ENCODE measurements around the gene IDH1. TPM values are rescaled to one million over a fixed set of nuclear protein-coding genes. Genes with fewer than 3 reads are reported as not detected.
"Not testable (repeated sequence)": the region's sequence is repeated elsewhere in the genome, so short reads cannot be mapped to it uniquely, and the experiment has no call there.

The IDH1 gene
- total RNA-seq, 1 experiment from 2014 or later = 410 TPM

DNA sequence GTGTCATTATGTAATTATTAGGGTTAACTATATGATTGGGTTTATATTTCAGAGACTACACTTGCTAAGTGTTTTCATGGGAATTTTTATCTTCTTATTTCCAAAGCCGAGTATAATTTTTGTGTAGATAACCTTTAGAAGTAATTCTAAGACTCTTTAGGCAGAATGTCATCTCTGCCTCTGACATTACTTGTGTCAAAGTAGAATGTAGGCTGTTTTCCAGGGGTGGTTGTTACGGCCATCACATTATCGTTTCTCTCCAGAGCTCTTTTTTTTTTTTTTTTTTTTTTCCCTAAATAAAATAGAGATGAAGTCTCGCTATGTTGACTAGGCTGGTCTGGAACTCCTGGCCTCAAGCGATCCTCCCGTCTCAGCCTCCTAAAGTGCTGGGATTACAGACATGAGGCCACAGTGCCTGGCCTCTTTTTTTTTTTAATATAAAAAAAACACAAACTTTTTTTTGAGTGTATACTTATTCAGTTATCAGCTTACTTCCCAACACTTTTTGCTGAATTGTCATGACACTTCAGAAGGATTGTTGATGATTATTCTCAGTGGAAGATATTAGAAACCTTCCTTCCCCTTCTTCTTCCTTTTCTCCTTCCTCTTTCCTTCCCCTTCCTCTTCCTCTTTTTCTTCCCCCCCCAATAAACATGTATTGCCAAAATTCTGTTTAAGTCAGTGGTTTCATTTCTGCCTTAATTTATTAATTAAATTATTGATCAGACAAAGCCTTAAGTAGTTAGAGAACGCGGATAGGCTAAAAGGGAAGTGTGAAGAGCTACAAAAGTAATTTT, 13.5 kb upstream of the IDH1 start:
- peaks cover 1% of the 10 kb centered on the region; the same call in 1 of the 2 replicates for H3K36me3 ChIP-seq (replicated peaks; ENCODE audit: control insufficient read depth, insufficient read depth, low read length)
- no peaks in the 10 kb centered on the region for H3K27me3 ChIP-seq (ENCODE audit: control insufficient read depth, insufficient read depth, low read length)
- no peak for DNase-seq
- no peak overlapping the region for H3K4me3 ChIP-seq (ENCODE audit: insufficient read depth, low read depth, low read length)

- H3K36me3 ChIP-seq (replicated peaks; ENCODE audit: control insufficient read depth, insufficient read depth, low read length); DNase-seq; H3K27me3 ChIP-seq (ENCODE audit: control insufficient read depth, insufficient read depth, low read length): not testable (repeated sequence)
- peak overlapping the region; percentile 92 for H3K4me3 ChIP-seq (ENCODE audit: insufficient read depth, low read depth, low read length)
Measured at GRCh38 chr2:208267526-208267925, 12.7 kb upstream of the IDH1 start.

DNA sequence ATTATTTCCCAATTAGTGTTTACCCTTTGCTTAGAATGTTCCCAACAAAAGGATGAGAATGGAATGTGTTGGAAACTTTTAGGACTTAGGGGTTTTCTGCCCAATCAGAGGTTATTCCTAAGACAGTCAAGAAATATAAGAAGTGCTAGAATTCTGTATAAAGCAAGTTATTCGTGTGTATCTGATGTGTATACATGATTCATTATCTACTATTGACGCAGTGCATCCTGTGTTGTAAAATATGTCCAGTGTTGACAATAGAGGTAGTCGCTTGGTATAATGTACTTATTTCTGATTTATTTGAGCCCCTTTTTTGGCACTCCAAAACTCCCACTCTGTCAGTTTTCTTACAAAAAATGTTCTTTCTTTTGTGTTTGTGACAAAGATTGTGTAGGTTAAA, 12.1 kb upstream of the IDH1 start:
- no peak for DNase-seq
- no peaks in the 10 kb centered on the region for H3K27me3 ChIP-seq (ENCODE audit: control insufficient read depth, insufficient read depth, low read length)
- H3K36me3 ChIP-seq (replicated peaks; ENCODE audit: control insufficient read depth, insufficient read depth, low read length) = peaks cover 1% of the 10 kb centered on the region; the same call in 1 of the 2 replicates

DNA sequence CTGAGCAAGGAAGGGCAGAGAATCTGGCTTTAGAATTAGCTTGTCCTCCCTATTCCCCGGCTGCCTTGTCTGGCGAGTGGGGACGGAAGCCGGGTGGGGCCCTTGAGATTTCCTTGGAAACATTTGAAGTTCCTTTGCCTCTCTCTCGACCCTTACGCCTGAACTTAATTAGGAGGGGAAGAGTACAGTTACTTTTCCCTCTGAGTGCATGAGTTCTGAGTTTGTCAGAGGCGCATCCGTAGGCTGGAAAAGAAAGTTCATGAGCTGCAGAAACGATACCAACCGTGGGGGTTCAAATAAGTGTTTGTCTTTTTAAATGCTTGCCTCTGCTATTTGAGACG, 11.7 kb upstream of the IDH1 start:
- H3K27me3 ChIP-seq (ENCODE audit: control insufficient read depth, insufficient read depth, low read length) = no peaks in the 10 kb centered on the region
- peaks cover 1% of the 10 kb centered on the region; the same call in 1 of the 2 replicates for H3K36me3 ChIP-seq (replicated peaks; ENCODE audit: control insufficient read depth, insufficient read depth, low read length)
- DNase-seq = no peak
- peak overlapping the region; percentile 92 for H3K4me3 ChIP-seq (ENCODE audit: insufficient read depth, low read depth, low read length)

More for the DNA sequence above, 12.1 kb upstream of the IDH1 start:
- peak overlapping the region; percentile 92 for H3K4me3 ChIP-seq (ENCODE audit: insufficient read depth, low read depth, low read length)

GRCh38 chr2:208265801-208266552, 11.1 kb upstream of the IDH1 start, which contains the start of gene PIKFYVE:
Gene PIKFYVE, plus strand, starts transcription at chr2:208266255. Its CDS starts 5,265 bp downstream, at chr2:208271520.
- no peaks in the 10 kb centered on the region; the same call in 1 of the 2 replicates for H3K36me3 ChIP-seq (replicated peaks; ENCODE audit: control insufficient read depth, insufficient read depth, low read length)

GRCh38 chr2:208265371-208265800, 10.5 kb upstream of the IDH1 start:
- DNase-seq = peak; percentile 41
- Histone ChIP-seq H3K27me3 (ENCODE audit: control insufficient read depth, insufficient read depth, low read length) (no peaks in the 10 kb centered on the region), H3K36me3 (replicated peaks; ENCODE audit: control insufficient read depth, insufficient read depth, low read length) (no peaks in the 10 kb centered on the region; the same call in 1 of the 2 replicates), H3K4me3 (ENCODE audit: insufficient read depth, low read depth, low read length) (peak overlapping the region; percentile 92)

More at GRCh38 chr2:208265801-208266552, 11.1 kb upstream of the IDH1 start, which contains the start of gene PIKFYVE:
- H3K4me3 ChIP-seq (ENCODE audit: insufficient read depth, low read depth, low read length) = peak within 1 kb of the TSS; percentile 92
- peak; percentile 96 for DNase-seq
- no peaks in the 10 kb centered on the region for H3K27me3 ChIP-seq (ENCODE audit: control insufficient read depth, insufficient read depth, low read length)

GRCh38 chr2:208256849-208257813, 2.3 kb upstream of the IDH1 start:
- not testable (repeated sequence) for H3K27me3 ChIP-seq (ENCODE audit: control insufficient read depth, insufficient read depth, low read length); H3K4me3 ChIP-seq (ENCODE audit: insufficient read depth, low read depth, low read length); DNase-seq; H3K36me3 ChIP-seq (replicated peaks; ENCODE audit: control insufficient read depth, insufficient read depth, low read length)

- Histone ChIP-seq H3K4me3 (ENCODE audit: insufficient read depth, low read depth, low read length) (no peak overlapping the region), H3K36me3 (replicated peaks; ENCODE audit: control insufficient read depth, insufficient read depth, low read length) (peaks cover 8% of the 10 kb centered on the region), H3K27me3 (ENCODE audit: control insufficient read depth, insufficient read depth, low read length) (no peaks in the 10 kb centered on the region)
- peak; percentile 38 for DNase-seq
Measured at GRCh38 chr2:208256192-208256782, 1.4 kb upstream of the IDH1 start.

DNA sequence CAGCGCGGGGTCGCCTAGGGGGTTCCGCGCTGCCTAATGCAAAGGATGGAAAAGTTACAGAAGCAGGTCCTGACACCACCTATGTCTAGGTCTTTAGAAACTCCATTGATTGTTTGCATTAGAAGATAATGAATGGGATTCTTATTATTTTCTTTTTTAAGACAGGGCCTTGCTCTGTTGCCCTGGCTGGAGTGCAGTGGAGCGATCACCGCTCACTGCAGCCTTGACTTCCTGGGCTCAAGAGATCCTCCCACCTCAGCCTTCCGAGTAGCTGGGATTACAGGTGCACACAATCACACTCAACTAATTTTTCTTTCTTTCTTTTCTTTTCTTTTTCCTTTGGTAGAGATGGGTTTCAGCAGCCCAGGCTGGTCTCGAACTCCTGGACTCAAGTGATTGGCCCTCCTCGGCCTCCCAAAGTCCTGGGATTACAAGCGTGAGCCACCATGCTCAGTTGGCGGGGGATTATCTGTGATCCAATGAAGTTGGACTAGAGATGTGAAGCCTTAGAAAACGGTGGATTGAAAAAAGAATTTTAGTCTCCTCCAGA, 761 bp upstream of the IDH1 start:
- no peaks in the 10 kb centered on the region for H3K27me3 ChIP-seq (ENCODE audit: control insufficient read depth, insufficient read depth, low read length)
- DNase-seq = no peak
- peaks cover 15% of the 10 kb centered on the region for H3K36me3 ChIP-seq (replicated peaks; ENCODE audit: control insufficient read depth, insufficient read depth, low read length)
- peak overlapping the region; percentile 81 for H3K4me3 ChIP-seq (ENCODE audit: insufficient read depth, low read depth, low read length)

DNA sequence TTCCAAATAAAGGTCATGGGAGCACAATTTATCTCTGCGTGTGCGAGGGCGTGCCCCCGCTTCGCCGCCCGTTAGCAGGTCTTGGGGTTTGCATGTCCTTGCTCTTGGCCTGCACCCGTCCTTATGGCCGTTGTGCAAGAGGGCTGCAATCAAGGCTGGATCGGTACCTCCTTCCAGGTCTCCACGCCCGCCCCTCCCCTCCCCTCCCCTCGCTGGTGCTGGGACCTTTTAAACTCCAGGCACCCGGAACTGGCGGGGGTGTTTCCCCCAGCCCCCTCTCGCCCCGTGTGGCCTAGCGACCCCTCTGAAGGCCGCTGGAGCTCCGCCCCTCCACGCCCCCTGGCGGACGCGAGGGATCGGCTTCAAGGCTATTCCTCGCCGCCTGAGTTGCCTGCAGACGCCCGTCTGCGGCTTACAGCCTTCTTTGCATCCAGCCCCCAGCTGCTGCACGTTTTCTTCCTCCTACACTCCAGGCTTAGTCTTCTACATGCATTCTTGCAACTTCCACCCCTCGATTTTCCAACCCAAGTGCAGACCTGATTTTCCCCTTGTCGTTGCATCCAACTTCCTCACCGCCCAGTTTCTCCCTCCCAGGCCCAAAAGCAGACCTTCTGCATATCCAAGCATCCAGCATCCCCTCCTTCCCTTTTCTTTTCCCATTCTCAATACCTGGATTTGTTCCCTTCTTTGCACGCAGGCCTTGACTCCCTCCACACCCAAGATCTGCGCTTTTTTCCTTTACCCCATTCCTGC, 577 bp downstream of the IDH1 start:
- Histone ChIP-seq H3K4me3 (ENCODE audit: insufficient read depth, low read depth, low read length) (peak overlapping the region; percentile 81), H3K27me3 (ENCODE audit: control insufficient read depth, insufficient read depth, low read length) (no peaks in the 10 kb centered on the region), H3K36me3 (replicated peaks; ENCODE audit: control insufficient read depth, insufficient read depth, low read length) (peaks cover 20% of the 10 kb centered on the region)
- peak; percentile 95 for DNase-seq

DNA sequence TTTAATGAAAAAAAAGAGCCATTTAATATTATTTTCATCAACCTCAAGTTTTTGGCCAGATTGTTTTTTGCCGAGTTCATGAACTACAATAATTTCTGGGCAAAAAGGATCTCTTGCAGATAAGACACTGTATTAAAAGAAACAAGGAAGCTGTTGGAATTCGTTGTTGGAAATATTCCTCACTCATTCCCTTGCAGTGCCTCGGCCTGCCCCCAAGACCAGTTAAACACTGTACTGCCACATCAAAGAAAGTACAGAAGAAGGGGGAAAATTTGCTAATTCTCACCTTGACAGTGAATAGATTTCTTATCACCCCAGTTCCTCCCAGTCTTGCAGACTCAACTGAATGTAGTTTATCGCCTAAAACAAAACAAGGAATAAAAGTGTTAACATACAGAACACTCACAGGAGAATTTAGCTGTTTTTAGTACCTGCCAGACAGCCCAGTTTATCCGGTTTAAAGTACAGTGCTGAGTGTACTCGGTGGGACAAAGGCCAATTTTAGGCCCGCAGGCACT, 1.2 kb downstream of the IDH1 start:
- peaks cover 23% of the 10 kb centered on the region for H3K36me3 ChIP-seq (replicated peaks; ENCODE audit: control insufficient read depth, insufficient read depth, low read length)
- H3K4me3 ChIP-seq (ENCODE audit: insufficient read depth, low read depth, low read length) = peak overlapping the region; percentile 81
- no peak for DNase-seq
- no peaks in the 10 kb centered on the region for H3K27me3 ChIP-seq (ENCODE audit: control insufficient read depth, insufficient read depth, low read length)

DNA sequence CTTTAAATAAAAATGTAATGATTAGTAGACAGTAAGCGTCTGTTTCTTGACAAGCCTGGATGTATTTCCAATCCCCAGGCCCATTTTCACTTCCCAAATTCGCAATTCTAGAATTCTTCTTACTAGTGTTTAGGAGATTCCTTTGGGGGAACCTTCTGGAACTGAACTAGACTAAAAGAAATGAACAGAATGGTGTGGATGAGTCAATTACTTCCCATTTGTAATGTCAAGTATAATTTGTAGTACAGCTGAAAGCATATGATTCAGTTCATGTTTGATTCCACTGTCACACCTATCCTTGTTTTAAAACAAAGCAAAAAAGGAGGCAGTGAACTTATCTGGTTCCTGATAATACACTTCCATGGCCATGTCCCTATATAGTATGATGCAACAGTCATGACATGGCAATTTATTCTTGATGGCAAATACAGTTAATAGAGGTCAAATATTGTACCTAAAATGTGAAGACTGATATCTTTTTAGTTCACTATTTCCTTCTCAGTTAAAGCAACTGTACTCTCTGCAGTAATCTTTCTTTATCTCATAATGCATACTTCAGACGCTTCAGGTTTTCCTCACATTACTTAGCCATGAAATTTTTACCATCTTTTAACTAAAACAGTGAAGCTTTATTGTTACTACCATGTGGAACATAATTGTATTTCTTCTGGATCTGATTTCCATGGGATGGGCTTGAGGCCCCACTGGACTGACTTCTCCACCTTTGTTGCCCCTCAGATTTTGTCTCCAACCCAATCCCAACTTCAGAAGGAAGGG, 2.0 kb downstream of the IDH1 start:
- H3K36me3 ChIP-seq (replicated peaks; ENCODE audit: control insufficient read depth, insufficient read depth, low read length) = peaks cover 25% of the 10 kb centered on the region
- no peak for DNase-seq
- H3K4me3 ChIP-seq (ENCODE audit: insufficient read depth, low read depth, low read length) = no peak overlapping the region; the same call in 1 of the 2 replicates
- no peaks in the 10 kb centered on the region for H3K27me3 ChIP-seq (ENCODE audit: control insufficient read depth, insufficient read depth, low read length)
